ENCODE data around the gene DDX5.

DDX5 gene

GRCh38 chr17:64503341-64503740 lies 2.7 kb downstream of the DDX5 start:
- peak overlapping the region; percentile 79 to 100 (median 99) for H3K4me3 ChIP-seq (ENCODE audit: low read depth in 1 of 5, low read length in 5 of 5)
- H3K9me3 ChIP-seq (ENCODE audit: control insufficient read depth in 5 of 5, low read length in 5 of 5): no peaks in the 10 kb centered on the region
- H3K27ac ChIP-seq (ENCODE audit: low read depth, low read length): peak overlapping the region; percentile 100
- peaks cover 56 to 67% (median 63%) of the 10 kb centered on the region in 5 donors for H3K36me3 ChIP-seq (ENCODE audit: control insufficient read depth in 5 of 5, insufficient read depth in 5 of 5, low read length in 5 of 5)
- peak overlapping the region in 4 of 5 donors; percentile 96 to 100 (median 100) for H3K9ac ChIP-seq (ENCODE audit: low read length in 5 of 5)
- no peaks in the 10 kb centered on the region for H3K27me3 ChIP-seq (ENCODE audit: control insufficient read depth in 5 of 5, insufficient read depth in 4 of 5, low read length in 5 of 5)
- peaks cover 8 to 59% (median 57%) of the 10 kb centered on the region in 5 donors for H3K4me1 ChIP-seq (ENCODE audit: control insufficient read depth in 5 of 5, insufficient read depth in 5 of 5, low read length in 5 of 5)

- H3K36me3 ChIP-seq (ENCODE audit: control insufficient read depth in 5 of 5, insufficient read depth in 5 of 5, low read length in 5 of 5): peaks cover 62 to 72% (median 67%) of the 10 kb centered on the region in 5 donors
- no peaks in the 10 kb centered on the region for H3K27me3 ChIP-seq (ENCODE audit: control insufficient read depth in 5 of 5, insufficient read depth in 4 of 5, low read length in 5 of 5)
- H3K9ac ChIP-seq (ENCODE audit: low read length in 5 of 5): peak overlapping the region in 2 of 5 donors; percentile 96 to 100
- H3K27ac ChIP-seq (ENCODE audit: low read depth, low read length): peak overlapping the region; percentile 100
- no peaks in the 10 kb centered on the region for H3K9me3 ChIP-seq (ENCODE audit: control insufficient read depth in 5 of 5, low read length in 5 of 5)
- H3K4me1 ChIP-seq (ENCODE audit: control insufficient read depth in 5 of 5, insufficient read depth in 5 of 5, low read length in 5 of 5): peaks cover 8 to 57% (median 54%) of the 10 kb centered on the region in 5 donors
- peak overlapping the region; percentile 79 to 100 (median 99) for H3K4me3 ChIP-seq (ENCODE audit: low read depth in 1 of 5, low read length in 5 of 5)
Observed at GRCh38 chr17:64502809-64503208, 3.3 kb downstream of the DDX5 start.

- peak overlapping the region in 2 of 5 donors; percentile 96 to 100 for H3K9ac ChIP-seq (ENCODE audit: low read length in 5 of 5)
- peaks cover 6 to 58% (median 55%) of the 10 kb centered on the region in 5 donors for H3K4me1 ChIP-seq (ENCODE audit: control insufficient read depth in 5 of 5, insufficient read depth in 5 of 5, low read length in 5 of 5)
- no peaks in the 10 kb centered on the region for H3K9me3 ChIP-seq (ENCODE audit: control insufficient read depth in 5 of 5, low read length in 5 of 5)
- H3K4me3 ChIP-seq (ENCODE audit: low read depth in 1 of 5, low read length in 5 of 5): peak overlapping the region in 2 of 5 donors; percentile 28 to 79
- H3K36me3 ChIP-seq (ENCODE audit: control insufficient read depth in 5 of 5, insufficient read depth in 5 of 5, low read length in 5 of 5): peaks cover 62 to 74% (median 69%) of the 10 kb centered on the region in 5 donors
- H3K27ac ChIP-seq (ENCODE audit: low read depth, low read length): peak overlapping the region; percentile 100
- no peaks in the 10 kb centered on the region for H3K27me3 ChIP-seq (ENCODE audit: control insufficient read depth in 5 of 5, insufficient read depth in 4 of 5, low read length in 5 of 5)
Observed at GRCh38 chr17:64502021-64502420, 4.1 kb downstream of the DDX5 start.

GRCh38 chr17:64500862-64501765 lies 5.0 kb downstream of the DDX5 start:
- Histone ChIP-seq H3K4me1 (ENCODE audit: control insufficient read depth in 5 of 5, insufficient read depth in 5 of 5, low read length in 5 of 5) (peaks cover 9 to 65% (median 62%) of the 10 kb centered on the region in 5 donors), H3K9ac (ENCODE audit: low read length in 5 of 5) (peak overlapping the region in 2 of 5 donors; percentile 31 to 96), H3K9me3 (ENCODE audit: control insufficient read depth in 5 of 5, low read length in 5 of 5) (no peaks in the 10 kb centered on the region), H3K36me3 (ENCODE audit: control insufficient read depth in 5 of 5, insufficient read depth in 5 of 5, low read length in 5 of 5) (peaks cover 62 to 74% (median 69%) of the 10 kb centered on the region in 5 donors), H3K4me3 (ENCODE audit: low read depth in 1 of 5, low read length in 5 of 5) (peak overlapping the region in 2 of 5 donors; percentile 22 to 24), H3K27ac (ENCODE audit: low read depth, low read length) (peak overlapping the region; percentile 100), H3K27me3 (ENCODE audit: control insufficient read depth in 5 of 5, insufficient read depth in 4 of 5, low read length in 5 of 5) (no peaks in the 10 kb centered on the region)

DNA sequence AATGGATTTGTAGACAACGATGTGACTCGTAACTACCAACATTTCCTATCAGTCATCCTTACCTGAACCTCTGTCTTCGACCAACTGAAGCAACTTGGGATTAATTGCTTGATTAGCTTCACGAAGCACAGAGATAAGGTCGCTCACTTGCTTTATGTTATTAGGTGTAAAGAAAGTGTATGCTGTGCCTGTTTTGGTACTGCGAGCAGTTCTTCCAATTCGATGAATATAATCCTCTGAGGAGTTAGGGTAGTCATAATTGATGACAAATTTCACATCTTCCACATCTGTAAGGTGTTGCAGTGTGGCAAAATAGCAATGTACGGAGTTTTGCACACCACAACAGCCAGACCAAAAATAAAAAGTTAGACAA lies 5.6 kb downstream of the DDX5 start:
- H3K9ac ChIP-seq (ENCODE audit: low read length in 5 of 5): no peak overlapping the region
- peak overlapping the region in 1 of 5 donors; percentile 5 for H3K4me3 ChIP-seq (ENCODE audit: low read depth in 1 of 5, low read length in 5 of 5)
- peaks cover 11 to 71% (median 68%) of the 10 kb centered on the region in 5 donors for H3K4me1 ChIP-seq (ENCODE audit: control insufficient read depth in 5 of 5, insufficient read depth in 5 of 5, low read length in 5 of 5)
- H3K27ac ChIP-seq (ENCODE audit: low read depth, low read length): peak overlapping the region; percentile 100
- H3K36me3 ChIP-seq (ENCODE audit: control insufficient read depth in 5 of 5, insufficient read depth in 5 of 5, low read length in 5 of 5): peaks cover 62 to 74% (median 69%) of the 10 kb centered on the region in 5 donors
- no peaks in the 10 kb centered on the region for H3K27me3 ChIP-seq (ENCODE audit: control insufficient read depth in 5 of 5, insufficient read depth in 4 of 5, low read length in 5 of 5)
- H3K9me3 ChIP-seq (ENCODE audit: control insufficient read depth in 5 of 5, low read length in 5 of 5): no peaks in the 10 kb centered on the region

DNA sequence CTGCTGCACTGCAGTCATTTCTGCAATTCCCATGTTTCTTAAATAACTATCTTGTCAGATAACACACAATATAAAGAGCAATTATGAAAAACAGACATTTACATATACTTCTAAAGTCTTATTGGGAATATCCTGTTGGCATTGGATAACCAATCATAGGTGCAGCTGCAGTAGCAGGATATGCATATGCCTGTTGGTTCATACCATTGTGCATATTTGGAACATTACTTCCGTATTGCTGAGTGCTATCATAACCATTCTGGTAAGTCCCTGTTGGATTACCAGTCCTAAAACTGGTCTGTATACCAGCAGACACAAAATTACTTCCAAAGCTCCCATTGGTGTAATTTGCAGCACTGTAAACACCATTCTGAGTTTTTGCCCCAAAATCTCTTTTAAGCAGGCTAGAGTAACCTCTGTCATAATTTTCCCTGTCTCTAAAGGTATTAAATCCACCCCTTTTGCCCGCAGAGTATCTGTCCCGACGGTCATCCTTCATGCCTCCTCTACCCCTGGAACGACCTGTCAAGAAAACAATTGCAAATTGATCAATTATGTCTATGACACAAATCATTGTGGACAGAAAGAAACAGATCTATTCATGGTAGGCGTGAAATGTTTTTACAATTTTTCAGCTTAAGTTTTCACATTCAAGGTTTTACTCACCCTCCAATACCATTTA lies 6.1 kb downstream of the DDX5 start:
- H3K9me3 ChIP-seq (ENCODE audit: control insufficient read depth in 5 of 5, low read length in 5 of 5): no peaks in the 10 kb centered on the region
- H3K9ac ChIP-seq (ENCODE audit: low read length in 5 of 5): no peak overlapping the region
- peak overlapping the region in 1 of 5 donors; percentile 5 for H3K4me3 ChIP-seq (ENCODE audit: low read depth in 1 of 5, low read length in 5 of 5)
- H3K36me3 ChIP-seq (ENCODE audit: control insufficient read depth in 5 of 5, insufficient read depth in 5 of 5, low read length in 5 of 5): peaks cover 62 to 73% (median 68%) of the 10 kb centered on the region in 5 donors
- H3K4me1 ChIP-seq (ENCODE audit: control insufficient read depth in 5 of 5, insufficient read depth in 5 of 5, low read length in 5 of 5): peaks cover 11 to 75% (median 73%) of the 10 kb centered on the region in 5 donors
- peak overlapping the region; percentile 100 for H3K27ac ChIP-seq (ENCODE audit: low read depth, low read length)
- H3K27me3 ChIP-seq (ENCODE audit: control insufficient read depth in 5 of 5, insufficient read depth in 4 of 5, low read length in 5 of 5): no peaks in the 10 kb centered on the region

GRCh38 chr17:64498308-64499203 lies 7.5 kb downstream of the DDX5 start:
- Histone ChIP-seq H3K27ac (ENCODE audit: low read depth, low read length) (peak overlapping the region; percentile 86), H3K9me3 (ENCODE audit: control insufficient read depth in 5 of 5, low read length in 5 of 5) (no peaks in the 10 kb centered on the region), H3K4me3 (ENCODE audit: low read depth in 1 of 5, low read length in 5 of 5) (peak overlapping the region in 1 of 5 donors; percentile 87), H3K9ac (ENCODE audit: low read length in 5 of 5) (peak overlapping the region in 2 of 5 donors; percentile 1 to 64), H3K4me1 (ENCODE audit: control insufficient read depth in 5 of 5, insufficient read depth in 5 of 5, low read length in 5 of 5) (peaks cover 7 to 68% (median 60%) of the 10 kb centered on the region in 5 donors), H3K36me3 (ENCODE audit: control insufficient read depth in 5 of 5, insufficient read depth in 5 of 5, low read length in 5 of 5) (peaks cover 51 to 59% (median 55%) of the 10 kb centered on the region in 5 donors), H3K27me3 (ENCODE audit: control insufficient read depth in 5 of 5, insufficient read depth in 4 of 5, low read length in 5 of 5) (no peaks in the 10 kb centered on the region)

GRCh38 chr17:64497565-64498035 lies 8.5 kb downstream of the DDX5 start:
- H3K27ac ChIP-seq (ENCODE audit: low read depth, low read length): peak overlapping the region; percentile 86
- peaks cover 5 to 59% (median 51%) of the 10 kb centered on the region in 5 donors for H3K4me1 ChIP-seq (ENCODE audit: control insufficient read depth in 5 of 5, insufficient read depth in 5 of 5, low read length in 5 of 5)
- peak overlapping the region; percentile 48 to 71 (median 60) for H3K9ac ChIP-seq (ENCODE audit: low read length in 5 of 5)
- H3K27me3 ChIP-seq (ENCODE audit: control insufficient read depth in 5 of 5, insufficient read depth in 4 of 5, low read length in 5 of 5): no peaks in the 10 kb centered on the region
- no peaks in the 10 kb centered on the region for H3K9me3 ChIP-seq (ENCODE audit: control insufficient read depth in 5 of 5, low read length in 5 of 5)
- H3K4me3 ChIP-seq (ENCODE audit: low read depth in 1 of 5, low read length in 5 of 5): peak overlapping the region; percentile 79 to 87 (median 80)
- H3K36me3 ChIP-seq (ENCODE audit: control insufficient read depth in 5 of 5, insufficient read depth in 5 of 5, low read length in 5 of 5): peaks cover 42 to 56% (median 49%) of the 10 kb centered on the region in 5 donors

All from subcutaneous abdominal adipose tissue (tissue), 5 donors.